PC-9 (cell line): ENCODE measurements around the gene PI4KA. TPM values are rescaled to one million over a fixed set of nuclear protein-coding genes. Genes with fewer than 3 reads are reported as not detected.
"Not testable (repeated sequence)": the region's sequence is repeated elsewhere in the genome, so short reads cannot be mapped to it uniquely, and the experiment has no call there.

Experiments used
- BruUV-seq: library from RNA; stranded (reverse); fragments of 400-500 nt; replicated peaks from 2 replicates; lab custom pipeline; 2021; lab: Mats Ljungman, UMichigan
- CTCF ChIA-PET: fragments of 300-600 bp; sonication (Branson Sonifier 250); formaldehyde crosslinking; loops from one replicate; lab custom pipeline; 2022; ENCODE audit warnings: antibody characterized with exemption; lab: Charles Lee
- POLR2A ChIA-PET: fragments of 300-600 bp; sonication (Branson Sonifier 250); formaldehyde crosslinking; loops from one replicate; lab custom pipeline; 2022; ENCODE audit warnings: antibody characterized with exemption; ENCODE audit not compliant: unreplicated experiment; lab: Charles Lee
- DNase-seq, 2 experiments: peaks; one replicate each; pipeline versions ENCODE4 v3.0.0 to v3.0.0-alpha.2; 2015 to 2022; ENCODE audit warnings: mixed read lengths in 1 of 2
- H2AFZ ChIP-seq: fragments of 200-600 bp; sonication (generic); 2 replicates; pipeline ENCODE4 v1.8.1; 2017; ENCODE audit warnings: antibody characterized with exemption
- H3F3A ChIP-seq: fragments of 200-600 bp; sonication (generic); 2 replicates; pipeline ENCODE4 v1.8.1; 2017; ENCODE audit warnings: antibody characterized with exemption, mild to moderate bottlenecking, low read depth; ENCODE audit not compliant: insufficient read depth
- H3K27ac ChIP-seq: fragments of 200-600 bp; sonication (generic); 2 replicates; pipeline ENCODE4 v1.6.1; 2016; ENCODE audit warnings: mixed run types
- H3K27me3 ChIP-seq: fragments of 200-600 bp; sonication (generic); 2 replicates; pipeline ENCODE4 v1.6.1; 2016; ENCODE audit warnings: low read depth, mixed run types; ENCODE audit not compliant: insufficient read depth
- H3K36me3 ChIP-seq: fragments of 200-600 bp; sonication (generic); 2 replicates; pipeline ENCODE4 v1.6.1; 2016; ENCODE audit warnings: low read depth, mixed run types
- H3K4me1 ChIP-seq: fragments of 200-600 bp; sonication (generic); replicated peaks from 2 replicates; pipeline ENCODE4 v1.6.1; 2016; ENCODE audit warnings: mixed run types; ENCODE audit not compliant: insufficient read depth
- H3K4me2 ChIP-seq: fragments of 200-600 bp; sonication (generic); 2 replicates; pipeline ENCODE4 v1.6.1; 2017; ENCODE audit warnings: mixed run types
- H3K4me3 ChIP-seq: fragments of 200-600 bp; sonication (generic); 2 replicates; pipeline ENCODE4 v1.6.1; 2016; ENCODE audit warnings: mixed run types
- H3K79me2 ChIP-seq: fragments of 200-600 bp; sonication (generic); 2 replicates; pipeline ENCODE4 v1.6.1; 2017; ENCODE audit warnings: low read depth, mixed run types
- H3K9me2 ChIP-seq: fragments of 200-600 bp; sonication (generic); 2 replicates; pipeline ENCODE4 v1.8.1; 2017; ENCODE audit warnings: mild to moderate bottlenecking; ENCODE audit not compliant: insufficient read depth
- H3K9me3 ChIP-seq: fragments of 200-600 bp; sonication (generic); 2 replicates; pipeline ENCODE4 v1.8.1; 2016; ENCODE audit warnings: low read depth; ENCODE audit not compliant: insufficient read depth
- H4K20me1 ChIP-seq: fragments of 200-600 bp; sonication (generic); 2 replicates; pipeline ENCODE4 v1.8.1; 2017; ENCODE audit not compliant: insufficient read depth
- CTCF ChIP-seq: fragments of 200-600 bp; sonication (generic); conservative IDR thresholded peaks from 2 replicates; pipeline ENCODE4 v1.6.1; 2017; ENCODE audit warnings: mixed run types, antibody characterized with exemption, mild to moderate bottlenecking, moderate library complexity
- EZH2 ChIP-seq: fragments of 200-600 bp; sonication (generic); IDR thresholded peaks from 2 replicates; pipeline ENCODE4 v1.8.0; 2017; ENCODE audit warnings: antibody characterized with exemption, low read depth
- intact Hi-C: fragments of 100-400 bp; cut with micrococcal nuclease; formaldehyde crosslinking; loops from one replicate; pipeline ENCODE4 v1.10.0; 2022; ENCODE audit not compliant: unreplicated experiment
- total RNA-seq: library from RNA; stranded (reverse); gene quantifications from 2 replicates; pipeline ENCODE4 v1.2.3, GENCODE V29; 2021

The PI4KA gene
- total RNA-seq, 1 experiment from 2014 or later: 27.9 TPM

GRCh38 chr22:20822240-20822639 lies 36.4 kb downstream of the PI4KA start:
- Histone ChIP-seq H3K9me3 (no peaks in the 10 kb centered on the region), H3K4me1 (no peaks in the 10 kb centered on the region), H3K27ac (no peak overlapping the region), H2AFZ (no peak overlapping the region), H4K20me1 (no peaks in the 10 kb centered on the region), H3K9me2 (no peaks in the 10 kb centered on the region), H3F3A (no peaks in the 10 kb centered on the region), H3K4me2 (no peak overlapping the region), H3K36me3 (no peaks in the 10 kb centered on the region), H3K4me3 (no peak overlapping the region), H3K27me3 (no peaks in the 10 kb centered on the region), H3K79me2 (no peaks in the 10 kb centered on the region)
- intact Hi-C loops: no loop called here
- TF ChIP-seq EZH2 (no peak), CTCF (no peak)
- no TSS peak for BruUV-seq
- POLR2A ChIA-PET: no interaction called here
- CTCF ChIA-PET: no interaction called here
- no peak for DNase-seq

- CTCF ChIA-PET, H4K20me1 ChIP-seq: not testable (repeated sequence)
These were observed 36.8 kb downstream of the PI4KA start for GRCh38 chr22:20821717-20822239.

GRCh38 chr22:20819471-20819870 lies 39.1 kb downstream of the PI4KA start:
- intact Hi-C loops: no loop called here
- Histone ChIP-seq H3K4me2 (no peak overlapping the region), H2AFZ (no peak overlapping the region), H3K4me1 (no peaks in the 10 kb centered on the region), H3F3A (no peaks in the 10 kb centered on the region), H3K4me3 (no peak overlapping the region), H3K27ac (no peak overlapping the region), H3K9me3 (no peaks in the 10 kb centered on the region), H4K20me1 (no peaks in the 10 kb centered on the region), H3K9me2 (no peaks in the 10 kb centered on the region), H3K79me2 (no peaks in the 10 kb centered on the region), H3K27me3 (no peaks in the 10 kb centered on the region), H3K36me3 (no peaks in the 10 kb centered on the region)
- TF ChIP-seq CTCF (no peak), EZH2 (no peak)
- DNase-seq: no peak
- BruUV-seq: no TSS peak
- ChIA-PET POLR2A (no interaction called here), CTCF (interaction anchor here (0.6 kb wide), 1 partner anchor 11 kb away, joined by 4 read pairs; no protein-coding TSS in a partner anchor)

More at GRCh38 chr22:20821717-20822239, 36.8 kb downstream of the PI4KA start:
- H3K4me2 ChIP-seq, H3K27ac ChIP-seq, H3K27me3 ChIP-seq, H3K4me1 ChIP-seq, H3K79me2 ChIP-seq, DNase-seq, H3K4me3 ChIP-seq, intact Hi-C loops, BruUV-seq, POLR2A ChIA-PET, H3K9me3 ChIP-seq, H3K36me3 ChIP-seq, H3F3A ChIP-seq, H2AFZ ChIP-seq, H3K9me2 ChIP-seq: not testable (repeated sequence)

GRCh38 chr22:20818471-20818870 lies 40.1 kb downstream of the PI4KA start:
- Histone ChIP-seq H3K4me2 (no peak overlapping the region), H2AFZ (no peak overlapping the region), H3F3A (no peaks in the 10 kb centered on the region), H3K9me3 (no peaks in the 10 kb centered on the region), H4K20me1 (no peaks in the 10 kb centered on the region), H3K36me3 (no peaks in the 10 kb centered on the region), H3K9me2 (no peaks in the 10 kb centered on the region), H3K27me3 (no peaks in the 10 kb centered on the region), H3K27ac (no peak overlapping the region), H3K4me3 (no peak overlapping the region), H3K4me1 (no peaks in the 10 kb centered on the region), H3K79me2 (no peaks in the 10 kb centered on the region)
- CTCF ChIA-PET: no interaction called here
- no peak for TF ChIP-seq EZH2
- no peak for TF ChIP-seq CTCF
- DNase-seq: no peak
- intact Hi-C loops: no loop called here
- BruUV-seq: no TSS peak
- POLR2A ChIA-PET: no interaction called here
